Left ventricle myocardium superior (tissue), 1 donor: ENCODE measurements around the gene LHX3. TPM values are rescaled to one million over a fixed set of nuclear protein-coding genes. Genes with fewer than 3 reads are reported as not detected.
"Not testable (repeated sequence)": the region's sequence is repeated elsewhere in the genome, so short reads cannot be mapped to it uniquely, and the experiment has no call there.

Experiments
- ATAC-seq: fragments of 200-7000 bp; cut with Tn5 transposase; one replicate; pipeline ENCODE4 v1.9.1; 2020; ENCODE audit warnings: mild to moderate bottlenecking, moderate library complexity
- DNase-seq: peaks from one replicate; pipeline ENCODE4 v3.0.0-alpha.2; 2020
- intact Hi-C: fragments of 100-400 bp; cut with micrococcal nuclease; formaldehyde crosslinking; loops from one replicate; pipeline ENCODE4 v1.11.0; 2022
- total RNA-seq: library from RNA; stranded (reverse); fragmentation: NEBNext Ultra II Directional; extraction: Animal tissue kit (Norgen Biotek cat#: 25700); gene quantifications from one replicate; pipeline ENCODE4 v1.2.1, GENCODE V29; 2021
- donor health status: DM: no; HTN: yes; CAD: no; lungs with severe emphysema.

Gene LHX3
- total RNA-seq, 1 donor from 2014 or later = not detected

DNA sequence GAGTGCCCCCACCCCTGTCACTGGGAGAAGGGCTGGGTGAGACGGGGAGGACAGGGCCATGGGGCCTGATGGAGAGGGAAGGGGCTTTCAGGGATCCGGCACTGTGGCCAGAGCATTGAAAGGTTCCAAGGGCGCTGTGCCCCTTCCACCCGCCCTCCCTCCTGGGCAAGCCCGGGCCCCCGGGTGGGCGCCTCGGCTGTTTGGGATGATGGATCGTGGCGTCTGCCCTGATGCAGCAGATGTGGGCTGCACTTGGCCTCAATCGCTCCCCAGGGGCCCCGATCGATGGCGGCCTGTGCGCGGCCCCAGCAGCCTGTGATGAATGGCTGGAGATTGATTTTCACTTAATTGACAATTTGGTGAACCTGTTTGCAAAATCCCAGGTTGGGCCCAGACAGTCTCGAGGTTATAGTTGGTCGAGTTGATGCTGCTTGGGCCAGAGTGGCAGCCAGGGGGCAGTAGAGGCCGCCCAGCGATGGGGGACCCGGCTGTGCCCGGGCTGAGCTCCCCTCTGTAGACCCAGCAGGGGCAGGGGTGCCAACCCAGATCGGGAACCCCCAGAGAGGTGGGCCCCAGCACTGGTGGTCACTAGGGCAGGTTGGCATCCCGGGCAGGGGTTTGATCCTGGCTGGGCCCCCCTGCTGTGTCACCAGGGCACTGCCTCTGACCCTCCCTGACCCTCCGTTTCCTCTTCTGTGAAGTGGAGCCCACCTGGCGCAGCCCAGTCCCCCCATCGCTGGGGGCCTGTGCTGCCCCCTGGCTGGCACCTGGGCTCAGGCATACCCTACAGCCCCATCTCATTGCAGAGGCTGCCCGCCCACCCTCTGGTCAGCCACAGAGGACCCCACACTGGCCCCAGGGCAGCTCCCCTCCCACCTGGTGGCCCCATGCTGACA lies 34.7 kb downstream of the LHX3 start:
- peak; percentile 61 for ATAC-seq
- peak; percentile 54 for DNase-seq

DNA sequence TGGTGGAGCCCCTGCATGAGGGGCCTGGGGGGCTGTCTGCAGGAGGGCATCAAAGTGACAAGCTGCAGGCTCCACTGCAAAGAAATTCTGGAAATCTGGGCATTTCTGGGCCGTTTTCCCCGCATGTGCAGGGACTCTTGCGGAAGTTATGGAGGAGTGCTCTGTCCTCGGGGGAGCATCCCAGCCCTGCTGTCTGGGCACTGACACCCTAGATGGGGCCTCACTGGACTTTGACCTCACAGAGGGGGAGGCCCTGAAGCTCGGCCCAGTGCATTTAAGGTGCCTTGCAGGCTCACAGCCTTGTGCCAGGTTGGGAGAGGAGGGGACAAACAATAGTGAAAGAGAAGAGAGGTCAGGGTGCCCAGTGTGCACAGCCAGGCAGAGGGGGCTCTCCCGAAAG lies 35.4 kb downstream of the LHX3 start:
- intact Hi-C loops = no loop called here
- ATAC-seq (no peak), DNase-seq (no peak)

More for the DNA sequence above, 34.7 kb downstream of the LHX3 start:
- intact Hi-C loops = no loop called here

DNA sequence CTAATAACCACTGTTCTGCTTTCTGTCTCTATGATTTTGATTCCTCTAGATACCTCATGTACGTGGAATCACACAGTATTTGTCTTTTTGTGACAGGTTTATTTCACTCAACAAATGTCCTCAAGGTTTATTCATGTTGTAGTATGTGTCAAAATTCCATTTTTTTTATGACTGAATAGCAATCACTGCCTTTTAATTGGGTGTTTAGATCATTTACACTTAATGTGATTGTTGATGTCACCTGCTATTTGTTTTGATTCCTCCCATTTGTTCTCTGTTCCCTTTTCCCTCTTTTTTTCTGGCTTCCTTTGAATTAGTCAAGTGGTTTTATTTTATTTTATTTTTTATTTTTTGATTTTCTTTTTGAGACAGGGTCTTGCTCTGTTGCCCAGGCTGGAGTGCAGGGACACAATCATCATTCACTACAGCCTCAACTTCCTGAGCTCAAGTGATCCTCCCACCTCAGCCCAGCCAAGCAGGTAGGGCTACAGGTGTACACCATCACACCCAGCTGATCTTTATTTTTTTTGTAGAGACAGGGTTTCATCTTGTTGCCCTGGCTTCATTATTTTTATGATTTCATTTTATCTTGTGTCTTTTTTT lies 41.6 kb downstream of the LHX3 start:
- intact Hi-C loops = no loop called here
- DNase-seq (no peak), ATAC-seq (no peak)

DNA sequence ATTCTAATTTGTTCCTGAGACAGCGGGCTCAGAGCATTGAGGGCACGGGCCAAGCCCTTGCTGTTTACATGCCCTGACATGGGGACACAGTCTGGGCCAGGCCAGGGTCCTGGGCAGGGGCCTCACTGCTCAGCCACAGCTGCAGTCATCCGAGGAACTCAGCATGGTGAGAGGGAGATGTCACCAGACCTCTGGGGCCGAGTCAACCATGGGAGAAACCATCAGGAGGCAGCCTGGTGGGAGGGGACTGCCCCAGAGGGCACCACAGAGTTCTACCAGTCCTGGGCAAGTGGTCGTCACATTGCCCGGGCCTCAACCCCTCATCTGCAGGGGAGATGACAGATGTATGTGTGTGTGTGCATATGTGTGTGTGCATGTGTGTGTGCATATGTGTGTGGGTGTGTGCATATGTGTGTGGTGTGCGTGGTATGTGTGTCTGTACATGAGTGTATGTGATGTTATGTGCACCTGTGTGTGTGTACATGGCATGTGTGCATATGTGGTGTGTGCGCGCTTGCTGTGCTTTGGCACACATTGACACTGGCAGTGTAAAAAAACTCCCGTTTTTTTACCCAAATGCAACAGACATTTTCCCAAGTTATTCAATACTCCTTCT lies 43.8 kb downstream of the LHX3 start:
- DNase-seq (no peak), ATAC-seq (no peak)
- intact Hi-C loops = no loop called here

DNA sequence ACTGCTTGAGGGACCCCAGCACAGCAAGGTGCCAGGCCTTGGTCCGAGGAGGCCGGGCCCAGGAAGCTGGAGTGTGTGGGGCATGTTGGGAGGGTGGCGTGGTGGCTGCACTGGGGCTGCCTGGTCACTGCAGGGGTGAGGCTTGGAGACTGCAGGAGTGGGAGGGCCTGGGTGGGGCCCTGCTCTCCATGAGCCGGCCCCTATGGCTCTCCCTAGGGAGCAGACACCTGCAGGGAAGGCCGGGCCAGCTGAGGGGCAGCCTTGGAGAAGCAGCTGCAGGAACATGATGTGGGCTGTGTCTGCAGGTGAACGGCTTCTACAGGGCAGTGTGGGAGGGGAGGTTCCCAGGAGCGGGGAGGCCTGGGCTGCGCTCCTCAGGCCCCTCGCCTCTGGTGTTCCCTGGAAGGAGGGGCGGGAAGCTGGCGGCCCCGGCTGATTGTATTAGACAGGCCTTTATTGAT lies 44.5 kb downstream of the LHX3 start:
- intact Hi-C loops = no loop called here
- DNase-seq (no peak), ATAC-seq (no peak)

DNA sequence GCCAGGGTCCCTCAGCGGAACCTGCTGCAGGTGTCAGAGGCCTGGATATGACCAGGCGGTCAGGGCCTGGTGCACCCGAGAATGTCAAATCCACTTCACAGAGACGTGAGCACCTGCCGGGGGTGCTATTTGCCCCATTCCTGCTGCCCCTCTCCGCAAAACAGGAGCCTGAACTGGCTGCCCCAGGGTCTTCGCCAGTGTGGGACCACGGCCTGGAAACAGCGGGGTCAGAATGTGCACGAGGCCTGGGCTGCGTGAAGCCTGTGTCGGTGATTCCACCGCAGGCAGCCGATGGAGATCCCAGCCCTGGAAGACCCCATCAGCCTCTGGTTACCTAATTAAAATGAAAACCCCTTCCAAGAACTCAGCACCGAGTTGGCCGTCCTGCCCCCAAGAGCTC lies 45.1 kb downstream of the LHX3 start:
- DNase-seq (no peak), ATAC-seq (no peak)
- intact Hi-C loops = no loop called here

DNA sequence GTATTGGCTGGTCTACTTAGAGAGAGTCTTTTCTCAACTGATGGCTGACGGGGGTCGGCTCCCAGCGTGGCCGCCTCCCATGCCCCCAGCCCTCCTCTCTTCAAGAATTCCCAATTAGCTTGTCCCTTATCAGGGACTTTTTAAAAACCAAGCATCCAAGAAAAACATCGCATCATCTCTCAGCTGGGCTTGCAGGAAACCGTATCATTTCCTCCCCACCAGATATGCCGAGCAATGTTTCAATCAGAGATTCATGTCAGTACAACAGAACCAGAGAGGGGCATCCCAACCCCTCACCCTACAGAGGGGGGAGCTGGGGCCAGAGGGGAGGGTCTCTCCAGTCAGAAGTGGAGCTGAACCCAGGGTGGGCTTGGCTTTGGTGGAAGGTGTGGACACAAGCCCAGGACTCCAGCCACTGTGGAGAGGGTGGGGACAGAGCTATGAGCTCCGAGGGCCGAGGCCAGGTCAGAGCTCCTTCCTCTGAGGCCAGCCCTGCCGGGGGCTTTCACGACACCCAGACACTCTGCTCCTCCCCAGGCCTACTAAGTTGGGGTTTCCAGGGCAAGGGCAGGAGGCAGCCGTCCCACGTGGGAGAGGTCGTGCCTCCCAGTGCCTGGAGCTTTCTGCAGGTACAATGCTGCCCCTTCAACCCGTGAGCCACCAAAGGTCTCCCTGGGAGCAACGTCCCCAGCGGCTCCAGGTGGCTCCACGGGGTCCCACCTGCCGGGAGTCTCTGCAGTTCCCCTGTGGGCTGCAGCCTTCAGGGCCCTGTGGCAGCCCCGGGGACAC lies 47.3 kb downstream of the LHX3 start:
- intact Hi-C loops = no loop called here
- DNase-seq (no peak), ATAC-seq (no peak)

DNA sequence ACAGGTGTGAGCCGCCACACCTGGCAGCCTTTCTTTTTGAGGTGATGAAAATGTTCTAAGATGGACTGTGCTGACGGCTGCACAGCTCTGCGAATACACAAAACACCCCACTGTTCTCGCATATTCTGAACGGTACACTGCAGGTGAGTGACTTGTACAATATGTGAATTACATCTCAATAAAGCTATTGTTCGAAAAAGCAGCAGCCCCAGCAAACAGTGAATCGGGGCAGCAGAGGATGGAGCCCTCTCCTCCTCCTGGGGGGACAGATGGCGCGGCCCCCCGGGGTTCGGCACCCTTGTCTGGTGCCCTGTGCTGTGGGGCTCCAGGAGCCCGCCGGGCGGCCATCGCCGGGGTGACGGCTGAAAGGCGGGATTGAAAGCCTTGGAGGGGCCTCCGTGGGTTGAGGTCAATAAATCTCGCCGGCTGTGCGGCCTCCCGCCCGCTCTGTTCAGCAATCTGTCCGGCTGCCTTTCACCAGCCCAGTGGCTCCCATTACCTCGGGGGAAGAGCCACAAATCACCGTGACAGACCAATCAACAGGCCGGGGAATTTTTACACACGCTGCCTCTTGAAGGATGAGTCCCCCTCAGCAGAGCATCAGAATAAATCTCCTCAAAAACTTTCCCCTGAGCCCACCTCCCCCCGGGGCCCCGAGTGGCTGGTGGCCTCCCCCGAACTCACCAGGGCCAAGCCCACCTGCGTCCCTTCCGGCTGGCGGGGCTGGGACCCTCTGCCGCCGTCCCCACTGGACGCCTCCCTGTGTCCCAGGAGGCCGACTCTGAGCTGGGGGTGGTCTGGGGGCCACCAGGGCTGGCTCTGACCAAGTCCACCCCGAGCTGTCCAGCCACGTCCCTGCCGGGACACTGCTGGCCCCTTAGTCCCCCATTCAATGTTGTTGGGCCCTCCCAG lies 48.5 kb downstream of the LHX3 start:
- no peak for ATAC-seq
- DNase-seq = no peak
- intact Hi-C loops = no loop called here

DNA sequence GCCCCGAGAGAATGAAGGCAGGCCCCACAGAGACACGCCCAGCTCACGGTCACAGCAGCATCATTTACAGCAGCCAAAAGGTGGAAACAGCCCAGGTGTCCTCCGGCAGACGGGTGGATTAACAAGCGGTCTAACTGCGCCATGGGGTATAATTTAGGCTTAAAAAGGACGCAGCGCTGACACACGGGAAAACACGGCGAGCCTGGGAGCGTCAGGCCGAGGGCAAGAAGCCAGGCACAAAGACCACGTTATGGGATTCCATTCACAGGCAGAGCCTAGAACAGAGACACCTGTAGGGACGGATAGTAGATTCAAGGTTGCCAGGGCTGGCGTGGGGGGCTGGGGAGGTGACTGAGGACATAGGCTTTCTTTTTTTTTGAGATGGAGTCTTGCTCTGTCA lies 49.4 kb downstream of the LHX3 start:
- no peak for ATAC-seq
- DNase-seq = no peak
- intact Hi-C loops = no loop called here

DNA sequence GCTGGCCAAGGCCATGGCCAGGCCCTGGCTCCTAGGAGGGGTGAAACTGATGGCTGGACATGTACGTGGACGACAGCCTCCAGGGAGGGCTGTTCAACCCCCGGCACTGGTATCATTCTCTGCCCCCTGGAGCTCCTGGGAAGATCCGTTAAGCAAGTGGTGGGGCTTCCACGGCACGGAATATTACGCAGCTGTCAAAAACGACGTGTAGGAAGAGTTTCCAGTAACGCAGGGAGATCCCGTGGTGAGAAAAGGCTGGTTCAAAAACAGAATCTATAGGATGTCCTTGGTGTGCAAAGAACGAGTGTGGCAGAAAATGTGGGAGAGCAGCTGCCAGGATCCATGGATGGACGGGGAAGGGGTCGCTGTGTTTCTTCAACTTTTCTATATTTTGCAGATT lies 50.0 kb downstream of the LHX3 start:
- DNase-seq (no peak), ATAC-seq (no peak)
- intact Hi-C loops = no loop called here

DNA sequence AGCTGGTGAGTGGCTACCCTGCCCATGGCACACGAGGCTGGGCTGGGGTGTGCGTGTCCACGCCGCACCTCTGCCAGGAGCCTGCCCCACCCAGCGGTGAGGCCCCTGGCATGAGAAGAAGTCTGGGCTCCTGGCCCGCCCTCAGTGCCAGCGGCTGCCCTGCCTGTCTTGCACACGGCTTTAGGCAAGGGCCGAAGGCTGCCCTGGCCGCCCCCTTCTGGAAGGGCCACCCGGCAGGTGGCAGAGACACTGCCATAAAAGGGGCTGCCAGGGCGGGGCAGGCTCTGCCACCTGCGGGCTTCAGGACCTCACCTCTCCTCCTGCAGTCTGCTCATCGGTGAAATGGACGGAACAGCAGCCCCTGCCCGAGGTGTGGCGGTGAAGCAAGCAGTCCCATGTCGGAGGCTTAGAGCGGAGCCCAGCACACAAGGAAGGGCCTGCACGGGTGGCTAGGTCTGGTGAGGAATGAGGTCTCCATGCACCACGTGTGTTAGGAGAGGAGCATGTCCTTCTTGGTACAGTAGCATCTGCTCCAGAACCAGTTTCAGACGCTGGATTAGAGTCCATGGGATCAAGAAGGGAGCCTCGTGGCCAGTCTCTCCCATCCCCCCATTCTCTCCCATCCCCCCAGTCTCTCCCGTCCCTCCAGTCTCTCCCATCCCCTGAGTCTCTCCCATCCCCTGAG lies 51.4 kb downstream of the LHX3 start:
- intact Hi-C loops = no loop called here
- ATAC-seq (no peak), DNase-seq (no peak)

DNA sequence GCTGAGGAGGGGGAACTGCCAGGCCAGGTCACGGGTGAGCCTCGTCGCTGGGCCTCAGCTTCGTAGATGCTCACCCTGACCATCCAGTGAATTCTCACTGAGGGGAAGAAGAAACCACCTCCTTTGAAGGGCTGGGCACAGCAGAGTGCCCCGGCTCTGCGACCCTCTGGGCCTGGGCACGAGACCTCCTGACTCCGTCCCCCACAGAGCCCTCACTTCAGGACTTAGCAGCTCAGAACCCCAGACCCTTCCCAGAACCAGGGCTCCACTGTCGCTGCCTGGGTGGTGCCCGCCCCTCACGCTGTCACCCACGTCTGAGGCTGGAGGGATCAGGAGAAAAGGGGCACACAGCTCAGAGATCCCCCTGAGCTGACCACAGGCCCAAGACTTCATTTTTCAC lies 52.0 kb downstream of the LHX3 start:
- no peak for DNase-seq
- no peak for ATAC-seq
- intact Hi-C loops = no loop called here

DNA sequence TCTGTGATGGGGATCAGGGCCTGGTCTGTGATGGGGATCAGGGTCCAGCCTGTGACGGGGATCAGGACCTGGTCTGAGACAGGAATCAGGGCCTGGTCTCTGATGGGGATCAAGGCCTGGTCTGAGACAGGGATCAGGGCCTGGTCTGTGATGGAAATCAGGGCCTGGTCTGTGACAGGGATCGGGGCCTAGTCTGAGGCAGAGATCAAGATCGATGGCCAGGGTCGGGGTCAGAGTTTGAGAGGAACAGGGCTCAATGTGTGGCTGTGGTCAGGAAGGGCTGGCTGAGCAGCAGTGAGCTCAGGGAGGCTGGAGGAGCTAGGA lies 52.4 kb downstream of the LHX3 start:
- ATAC-seq (no peak), DNase-seq (no peak)
- intact Hi-C loops = no loop called here

DNA sequence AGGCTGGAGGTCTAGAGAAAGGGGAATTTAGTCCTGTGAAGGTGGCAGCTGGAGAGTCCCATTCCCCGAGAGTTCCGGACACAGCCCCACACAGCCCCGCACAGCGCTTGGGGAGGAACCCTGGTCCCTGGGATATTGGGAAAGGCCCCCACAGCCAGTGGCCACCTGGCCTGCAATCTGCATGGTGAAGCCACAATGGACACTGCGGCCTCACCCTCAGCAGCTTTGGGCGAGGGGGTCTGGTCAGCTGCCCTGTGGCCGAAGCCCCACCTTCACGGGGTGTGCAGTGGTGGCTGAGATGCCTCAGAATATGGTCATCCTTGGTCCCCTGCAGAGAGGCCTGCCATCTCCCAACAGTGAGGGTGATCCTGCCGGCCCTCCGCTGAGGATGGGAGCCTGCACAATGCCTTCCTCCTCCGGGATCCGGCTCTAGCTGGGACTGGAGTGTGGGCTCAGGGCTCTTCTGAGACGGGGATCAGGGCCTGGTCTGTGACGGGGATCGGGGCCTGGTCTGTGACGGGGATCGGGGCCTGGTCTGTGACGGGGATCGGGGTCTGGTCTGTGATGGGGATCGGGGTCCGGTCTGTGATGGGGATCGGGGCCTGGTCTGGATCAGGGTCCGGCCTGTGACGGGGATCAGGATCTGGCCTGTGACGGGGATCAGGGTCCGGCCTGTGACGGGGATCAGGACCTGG lies 52.9 kb downstream of the LHX3 start:
- intact Hi-C loops = no loop called here
- DNase-seq (no peak), ATAC-seq (no peak)

DNA sequence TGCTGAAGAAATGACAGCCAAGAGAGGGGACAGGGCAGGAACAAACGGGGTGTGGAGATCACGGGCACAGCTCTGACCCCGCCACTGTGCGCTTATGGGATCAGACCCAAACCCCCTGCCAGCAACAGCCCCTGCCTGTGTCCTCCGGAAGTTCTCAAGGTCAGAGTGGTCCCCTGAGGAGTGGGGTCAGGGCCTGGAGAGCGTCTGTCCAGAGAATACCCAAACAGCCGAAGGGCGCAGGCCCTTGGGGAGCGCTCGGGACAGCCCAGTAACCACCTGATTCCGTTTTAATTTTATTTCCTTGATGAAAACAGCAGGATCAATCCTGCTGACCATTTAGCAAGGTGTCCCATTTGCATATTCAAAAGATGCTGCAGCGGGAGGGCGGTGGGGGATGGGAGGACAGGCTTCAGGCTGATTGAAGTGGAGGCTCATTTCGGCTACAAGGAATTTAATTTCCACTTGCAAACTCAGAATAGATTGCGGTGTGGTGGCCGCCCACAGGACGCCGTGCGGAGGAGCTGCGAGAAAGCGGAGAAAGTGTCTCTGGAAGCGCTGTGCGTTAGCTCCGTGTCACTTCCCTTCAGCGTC lies 53.6 kb downstream of the LHX3 start:
- intact Hi-C loops = no loop called here
- no peak for DNase-seq
- no peak for ATAC-seq

DNA sequence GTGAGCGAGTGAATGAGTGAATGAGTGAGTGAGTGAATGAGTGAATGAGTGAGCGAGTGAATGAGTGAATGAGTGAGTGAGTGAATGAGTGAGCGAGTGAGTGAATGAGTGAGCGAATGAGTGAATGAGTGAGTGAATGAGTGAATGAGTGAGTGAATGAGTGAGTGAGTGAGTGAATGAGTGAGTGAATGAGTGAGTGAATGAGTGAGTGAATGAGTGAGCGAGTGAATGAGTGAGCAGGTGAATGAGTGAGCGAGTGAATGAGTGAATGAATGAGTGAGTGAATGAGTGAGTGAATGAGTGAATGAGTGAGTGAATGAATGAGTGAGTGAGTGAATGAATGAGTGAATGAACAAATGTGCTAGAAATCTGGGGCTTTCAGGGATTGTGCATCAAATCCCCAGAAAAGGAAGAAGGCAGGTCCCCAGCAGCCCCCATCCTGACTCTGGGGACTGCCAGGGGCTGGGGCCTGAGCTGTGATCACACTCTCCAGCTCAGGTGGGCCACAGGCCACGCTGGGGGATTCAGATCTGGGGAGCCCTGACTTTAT lies 54.2 kb downstream of the LHX3 start:
- intact Hi-C loops, DNase-seq, ATAC-seq: not testable (repeated sequence)

DNA sequence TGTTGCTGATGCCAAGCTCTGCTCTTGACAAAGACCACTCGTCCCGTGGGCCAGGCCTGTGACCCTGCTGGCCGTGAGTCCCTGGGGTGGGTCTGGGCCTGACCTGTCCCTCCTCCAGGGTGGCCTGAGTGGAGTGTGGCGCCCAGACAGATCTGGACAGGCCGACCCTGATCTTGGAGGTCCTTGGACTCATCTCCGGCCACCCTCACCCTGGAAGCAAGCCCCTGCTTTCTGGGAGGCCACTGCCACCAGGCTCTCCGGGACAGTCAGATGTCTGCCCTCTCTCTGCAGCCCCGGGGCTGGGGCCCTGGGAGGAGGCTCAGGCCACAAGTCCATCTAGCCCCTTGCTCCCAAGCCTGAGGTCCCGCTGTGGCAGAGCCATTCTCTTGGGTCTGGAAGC lies 55.1 kb downstream of the LHX3 start:
- DNase-seq (no peak), ATAC-seq (no peak)
- intact Hi-C loops = no loop called here
